Measurements from ENCODE around the gene VANGL1. TPM values are rescaled to one million over a fixed set of nuclear protein-coding genes. Genes with fewer than 3 reads are reported as not detected.

VANGL1 gene
- total RNA-seq, 1 donor from 2014 or later: 15.3 TPM

DNA sequence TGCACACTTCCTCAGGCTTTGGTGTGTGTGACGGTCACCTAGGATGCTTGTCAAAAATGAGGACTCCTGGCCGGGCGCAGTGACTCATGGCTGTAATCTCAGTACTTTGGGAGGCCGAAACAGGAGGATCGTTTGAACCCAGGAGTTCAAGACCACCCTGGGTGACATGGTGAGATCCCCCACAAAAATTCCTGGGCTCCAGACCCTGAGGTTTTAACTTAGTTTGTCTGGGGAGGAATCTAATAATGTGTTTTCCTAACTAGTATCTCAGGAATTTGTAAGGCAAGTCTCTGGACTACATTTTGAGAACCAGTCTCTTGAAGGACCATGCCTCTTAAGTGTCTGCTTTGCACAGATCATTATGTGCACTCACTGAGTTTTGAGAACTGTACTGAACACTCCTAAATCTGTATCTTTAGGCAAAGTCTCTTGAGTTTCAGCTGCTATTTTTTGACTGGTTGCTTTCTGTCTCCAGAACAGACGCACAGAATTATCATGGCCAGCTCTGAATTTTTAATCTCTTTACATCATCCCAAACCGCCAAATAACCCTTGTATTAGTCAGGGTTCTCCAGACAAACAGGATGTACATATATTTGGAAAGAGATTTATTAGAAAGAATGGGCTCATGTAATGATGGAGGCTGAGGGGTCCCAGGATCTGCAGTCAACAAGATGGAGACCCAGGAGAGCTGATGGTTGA lies 45.5 kb upstream of the VANGL1 start:
- no peak overlapping the region for H3K27ac Mint-ChIP-seq
- H3K4me1 Mint-ChIP-seq (ENCODE audit: unreplicated experiment): peaks cover 4% of the 10 kb centered on the region
- no peak for DNase-seq (ENCODE audit: extremely low spot score, unreplicated experiment)
- no peaks in the 10 kb centered on the region for H3K27me3 Mint-ChIP-seq
- H3K4me3 Mint-ChIP-seq: no peak overlapping the region
- peaks cover 4% of the 10 kb centered on the region for H3K9me3 Mint-ChIP-seq
- TF ChIP-seq, protein P1, sequence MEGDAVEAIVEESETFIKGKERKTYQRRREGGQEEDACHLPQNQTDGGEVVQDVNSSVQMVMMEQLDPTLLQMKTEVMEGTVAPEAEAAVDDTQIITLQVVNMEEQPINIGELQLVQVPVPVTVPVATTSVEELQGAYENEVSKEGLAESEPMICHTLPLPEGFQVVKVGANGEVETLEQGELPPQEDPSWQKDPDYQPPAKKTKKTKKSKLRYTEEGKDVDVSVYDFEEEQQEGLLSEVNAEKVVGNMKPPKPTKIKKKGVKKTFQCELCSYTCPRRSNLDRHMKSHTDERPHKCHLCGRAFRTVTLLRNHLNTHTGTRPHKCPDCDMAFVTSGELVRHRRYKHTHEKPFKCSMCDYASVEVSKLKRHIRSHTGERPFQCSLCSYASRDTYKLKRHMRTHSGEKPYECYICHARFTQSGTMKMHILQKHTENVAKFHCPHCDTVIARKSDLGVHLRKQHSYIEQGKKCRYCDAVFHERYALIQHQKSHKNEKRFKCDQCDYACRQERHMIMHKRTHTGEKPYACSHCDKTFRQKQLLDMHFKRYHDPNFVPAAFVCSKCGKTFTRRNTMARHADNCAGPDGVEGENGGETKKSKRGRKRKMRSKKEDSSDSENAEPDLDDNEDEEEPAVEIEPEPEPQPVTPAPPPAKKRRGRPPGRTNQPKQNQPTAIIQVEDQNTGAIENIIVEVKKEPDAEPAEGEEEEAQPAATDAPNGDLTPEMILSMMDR (conservative IDR thresholded peaks at IDR 0.05): peak; percentile 24
- no peaks in the 10 kb centered on the region for H3K36me3 Mint-ChIP-seq

DNA sequence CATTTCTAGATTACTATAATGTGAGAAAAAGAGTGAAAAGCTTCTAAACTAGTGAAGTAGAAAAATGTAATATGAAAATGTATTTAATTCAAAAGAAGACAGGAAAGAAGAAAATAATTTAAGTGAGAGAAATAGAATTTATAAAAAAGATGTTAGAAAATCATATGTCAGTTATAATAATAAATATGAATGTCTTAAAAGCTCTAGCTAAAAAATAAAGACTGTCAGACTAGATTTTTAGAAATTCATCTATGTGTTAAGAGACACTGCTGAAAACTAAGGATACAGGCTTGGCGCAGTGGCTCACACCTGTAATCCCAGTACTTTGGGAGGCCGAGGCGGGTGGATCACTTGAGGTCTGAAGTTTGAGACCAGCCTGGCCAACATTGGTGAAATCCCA lies 37.3 kb upstream of the VANGL1 start:
- Mint-ChIP-seq H3K4me3 (no peak overlapping the region), H3K9me3 (no peaks in the 10 kb centered on the region), H3K4me1 (ENCODE audit: unreplicated experiment) (peaks cover 6% of the 10 kb centered on the region), H3K27ac (no peak overlapping the region), H3K27me3 (peaks cover 5% of the 10 kb centered on the region), H3K36me3 (no peaks in the 10 kb centered on the region)
- DNase-seq (ENCODE audit: extremely low spot score, unreplicated experiment): no peak
- TF ChIP-seq, protein P1 (conservative IDR thresholded peaks at IDR 0.05): no peak

DNA sequence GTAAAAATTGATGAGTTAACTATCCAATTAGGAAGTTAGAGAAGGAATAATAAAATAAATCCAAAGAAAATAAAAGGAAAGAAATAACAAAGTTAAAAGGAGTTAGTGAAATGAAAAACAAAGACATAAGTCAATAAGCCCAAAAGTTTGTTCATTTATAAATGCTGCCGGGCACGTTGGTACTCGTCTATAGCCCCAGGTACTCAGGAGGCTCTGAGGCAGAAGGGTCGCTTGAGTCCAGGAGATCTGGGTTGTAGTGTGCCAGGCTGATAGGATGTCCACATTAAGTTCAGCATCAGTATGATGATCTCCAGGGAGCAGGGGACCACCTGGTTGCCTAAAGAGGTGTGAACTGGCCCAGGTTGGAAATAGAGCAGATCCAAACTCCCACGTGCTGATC lies 35.5 kb upstream of the VANGL1 start:
- no peak overlapping the region for H3K4me3 Mint-ChIP-seq
- TF ChIP-seq, protein P1 (conservative IDR thresholded peaks at IDR 0.05): no peak
- H3K27ac Mint-ChIP-seq: no peak overlapping the region
- peaks cover 6% of the 10 kb centered on the region for H3K4me1 Mint-ChIP-seq (ENCODE audit: unreplicated experiment)
- H3K27me3 Mint-ChIP-seq: peaks cover 5% of the 10 kb centered on the region
- no peaks in the 10 kb centered on the region for H3K36me3 Mint-ChIP-seq
- no peak for DNase-seq (ENCODE audit: extremely low spot score, unreplicated experiment)
- no peaks in the 10 kb centered on the region for H3K9me3 Mint-ChIP-seq

- Mint-ChIP-seq H3K36me3 (no peaks in the 10 kb centered on the region), H3K4me3 (no peak overlapping the region), H3K4me1 (ENCODE audit: unreplicated experiment) (peaks cover 6% of the 10 kb centered on the region), H3K27ac (no peak overlapping the region), H3K9me3 (no peaks in the 10 kb centered on the region), H3K27me3 (peaks cover 13% of the 10 kb centered on the region)
- DNase-seq (ENCODE audit: extremely low spot score, unreplicated experiment): no peak
- TF ChIP-seq, protein P1 (conservative IDR thresholded peaks at IDR 0.05): no peak
These were observed 32.7 kb upstream of the VANGL1 start for GRCh38 chr1:115609021-115609420.

DNA sequence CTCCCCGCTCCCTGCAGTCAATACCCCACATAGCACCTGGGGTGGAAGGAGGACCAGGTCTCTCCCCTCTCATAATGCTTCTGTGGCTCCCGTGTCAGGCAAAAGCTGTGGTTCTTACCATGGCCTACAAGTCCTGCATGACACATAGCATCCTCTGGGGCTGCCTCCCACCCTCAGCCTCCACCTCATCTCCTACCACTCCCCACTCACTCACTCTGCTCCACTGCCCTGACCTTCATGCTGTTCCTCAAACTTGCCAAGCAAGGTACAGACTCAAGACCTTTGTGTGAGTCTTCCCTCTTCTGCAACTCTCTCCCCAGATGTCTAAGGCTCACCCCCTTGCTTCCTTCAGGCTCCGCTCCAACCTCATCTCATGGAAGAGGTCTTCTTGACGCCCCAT lies 28.0 kb upstream of the VANGL1 start:
- no peak for DNase-seq (ENCODE audit: extremely low spot score, unreplicated experiment)
- H3K36me3 Mint-ChIP-seq: no peaks in the 10 kb centered on the region
- TF ChIP-seq, protein P1 (conservative IDR thresholded peaks at IDR 0.05): no peak
- no peaks in the 10 kb centered on the region for H3K4me1 Mint-ChIP-seq (ENCODE audit: unreplicated experiment)
- H3K9me3 Mint-ChIP-seq: no peaks in the 10 kb centered on the region
- peaks cover 14% of the 10 kb centered on the region for H3K27me3 Mint-ChIP-seq
- H3K27ac Mint-ChIP-seq: no peak overlapping the region
- no peak overlapping the region for H3K4me3 Mint-ChIP-seq

Data from type B pancreatic cell (in vitro differentiated cells).